Upper lobe of left lung (tissue), 4 donors: ENCODE results near the gene RAB11FIP3.

Experiments
- CTCF ChIP-seq, 6 experiments: fragments of 450-650 bp in 4 of 6; fragments of 200-600 bp in 2 of 6; sonication (generic) in 2 of 6; IDR thresholded peaks; one replicate each; pipeline ENCODE4 v1.5.1; 2016 to 2019; ENCODE audit warnings: antibody characterized with exemption in 6 of 6
- EP300 ChIP-seq, 4 donors: sonication (generic); formaldehyde crosslinking; IDR thresholded peaks; one replicate each; pipeline ENCODE4 v1.5.1; 2017; ENCODE audit warnings: antibody characterized with exemption in 4 of 4, control low read depth in 2 of 4
- POLR2A ChIP-seq, 4 donors: fragments of 450-650 bp; IDR thresholded peaks; one replicate each; pipeline ENCODE4 v1.5.1; 2016 to 2017; ENCODE audit warnings: antibody characterized with exemption in 4 of 4, mild to moderate bottlenecking in 2 of 4
- POLR2AphosphoS5 ChIP-seq, 2 donors: sonication (generic); formaldehyde crosslinking; IDR thresholded peaks; one replicate each; pipeline ENCODE4 v1.5.1; 2017; ENCODE audit warnings: antibody characterized with exemption in 2 of 2

- TF ChIP-seq CTCF (IDR thresholded peaks at IDR 0.05), result no peak
- TF ChIP-seq POLR2A (IDR thresholded peaks at IDR 0.05), result no peak
- TF ChIP-seq POLR2AphosphoS5 (IDR thresholded peaks at IDR 0.05), result no peak
- TF ChIP-seq EP300 (IDR thresholded peaks at IDR 0.05), result no peak
These were observed 19.6 kb upstream of the RAB11FIP3 start for GRCh38 chr16:405548-406506.
